ENCODE measurements around the gene MSI1. TPM values are rescaled to one million over a fixed set of nuclear protein-coding genes. Genes with fewer than 3 reads are reported as not detected.
A peak's percentile ranks its signal among the peaks of the same experiment; 100 is the strongest.

MSI1 gene
- 3.6 and 8.1 TPM in 2 replicates for total RNA-seq

DNA sequence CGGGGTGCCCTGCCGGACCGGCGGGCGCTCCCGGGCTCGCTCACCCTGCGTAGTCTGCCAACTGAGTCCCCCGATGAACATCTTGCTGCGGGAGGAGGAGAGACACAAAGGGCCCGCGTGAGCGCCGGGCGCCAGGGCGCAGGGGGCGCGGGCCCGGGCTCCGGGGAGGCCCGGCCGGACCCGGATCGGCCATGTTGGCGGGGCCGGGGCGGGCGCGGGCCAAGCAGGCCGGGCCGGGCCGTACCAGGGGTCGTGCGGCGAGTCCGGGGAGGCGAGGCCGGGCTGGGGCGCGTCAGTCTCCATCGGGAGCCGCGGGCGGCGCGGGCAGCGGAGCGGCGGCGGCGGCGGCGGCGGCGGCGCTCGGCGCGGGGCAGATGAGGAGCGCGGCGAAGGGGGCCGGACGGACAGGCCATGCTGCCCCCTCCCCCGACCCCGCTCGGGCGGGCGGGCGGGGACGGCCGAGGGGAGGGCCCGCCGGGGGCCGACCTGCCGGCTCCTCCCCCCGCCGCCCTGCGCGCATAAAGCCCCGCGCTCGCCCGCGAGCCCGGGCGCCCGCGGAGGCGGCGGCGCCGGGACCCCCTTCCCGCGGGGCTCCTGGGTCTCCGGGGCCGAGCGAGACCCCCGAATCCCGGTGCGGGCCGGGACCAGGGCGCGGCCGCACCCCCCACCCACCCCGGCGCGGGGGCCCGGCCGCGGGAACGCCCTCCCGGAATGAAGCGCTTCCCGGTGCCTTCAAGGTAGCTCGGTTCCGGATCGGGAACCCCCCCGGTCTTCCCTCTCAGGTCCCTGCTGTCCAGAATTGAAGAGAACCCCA is at the start of gene MSI1:
MSI1 (minus strand) TSS at position 376 of the 814 bp plus-strand sequence; CDS start at position 303, 73 bp downstream.
- TF ChIP-seq, protein P1, sequence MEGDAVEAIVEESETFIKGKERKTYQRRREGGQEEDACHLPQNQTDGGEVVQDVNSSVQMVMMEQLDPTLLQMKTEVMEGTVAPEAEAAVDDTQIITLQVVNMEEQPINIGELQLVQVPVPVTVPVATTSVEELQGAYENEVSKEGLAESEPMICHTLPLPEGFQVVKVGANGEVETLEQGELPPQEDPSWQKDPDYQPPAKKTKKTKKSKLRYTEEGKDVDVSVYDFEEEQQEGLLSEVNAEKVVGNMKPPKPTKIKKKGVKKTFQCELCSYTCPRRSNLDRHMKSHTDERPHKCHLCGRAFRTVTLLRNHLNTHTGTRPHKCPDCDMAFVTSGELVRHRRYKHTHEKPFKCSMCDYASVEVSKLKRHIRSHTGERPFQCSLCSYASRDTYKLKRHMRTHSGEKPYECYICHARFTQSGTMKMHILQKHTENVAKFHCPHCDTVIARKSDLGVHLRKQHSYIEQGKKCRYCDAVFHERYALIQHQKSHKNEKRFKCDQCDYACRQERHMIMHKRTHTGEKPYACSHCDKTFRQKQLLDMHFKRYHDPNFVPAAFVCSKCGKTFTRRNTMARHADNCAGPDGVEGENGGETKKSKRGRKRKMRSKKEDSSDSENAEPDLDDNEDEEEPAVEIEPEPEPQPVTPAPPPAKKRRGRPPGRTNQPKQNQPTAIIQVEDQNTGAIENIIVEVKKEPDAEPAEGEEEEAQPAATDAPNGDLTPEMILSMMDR (IDR thresholded peaks at IDR 0.05; ENCODE audit: insufficient read depth, low read length, poor library complexity, severe bottlenecking) = no peak
- no peak for DNase-seq (ENCODE audit: low read depth)
- Histone ChIP-seq H3K27me3 (ENCODE audit: control insufficient read depth, insufficient read depth, low read length) (peaks cover 23% of the 10 kb centered on the region), H3K36me3 (ENCODE audit: control insufficient read depth, insufficient read depth, low read length) (no peaks in the 10 kb centered on the region), H3K4me3 (ENCODE audit: low read depth, low read length) (peak within 1 kb of the TSS; percentile 69)

DNA sequence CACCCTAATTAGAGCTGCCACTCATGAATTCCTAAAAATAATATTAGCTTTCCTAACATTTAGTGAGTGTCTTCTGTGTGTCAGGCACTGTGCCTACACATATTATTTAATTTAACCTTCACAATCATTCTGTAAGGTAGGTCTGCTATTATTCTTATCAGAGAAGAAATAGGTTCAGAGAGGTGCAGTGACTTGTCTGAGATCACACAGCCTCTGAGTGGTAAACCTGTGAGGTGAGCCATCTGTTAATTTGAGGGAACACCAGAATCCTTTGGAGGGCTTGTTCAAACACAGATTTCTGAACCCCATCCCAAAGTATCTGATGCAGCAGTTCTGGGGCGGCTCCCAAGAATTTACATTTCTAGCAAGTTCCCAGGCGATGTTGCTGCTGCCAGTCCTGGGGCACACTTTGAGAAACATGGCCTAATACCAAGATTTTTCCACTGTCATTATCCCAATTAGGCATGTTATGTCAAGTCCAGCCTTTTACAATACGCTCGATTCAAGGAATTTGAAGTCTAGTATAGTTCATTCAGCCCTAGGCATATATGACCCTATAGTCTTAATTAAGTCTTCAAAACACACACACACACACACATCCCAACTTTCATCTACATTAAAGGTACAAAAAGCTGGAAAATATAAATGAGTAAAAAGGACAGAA is 49.1 kb upstream of the MSI1 start:
- no peaks in the 10 kb centered on the region for H3K36me3 ChIP-seq (ENCODE audit: control insufficient read depth, insufficient read depth, low read length)
- no peaks in the 10 kb centered on the region for H3K27me3 ChIP-seq (ENCODE audit: control insufficient read depth, insufficient read depth, low read length)
- H3K4me3 ChIP-seq (ENCODE audit: low read depth, low read length) = no peak overlapping the region
- no peak for DNase-seq (ENCODE audit: low read depth)
- TF ChIP-seq, protein P1 (IDR thresholded peaks at IDR 0.05; ENCODE audit: insufficient read depth, low read length, poor library complexity, severe bottlenecking) = no peak

DNA sequence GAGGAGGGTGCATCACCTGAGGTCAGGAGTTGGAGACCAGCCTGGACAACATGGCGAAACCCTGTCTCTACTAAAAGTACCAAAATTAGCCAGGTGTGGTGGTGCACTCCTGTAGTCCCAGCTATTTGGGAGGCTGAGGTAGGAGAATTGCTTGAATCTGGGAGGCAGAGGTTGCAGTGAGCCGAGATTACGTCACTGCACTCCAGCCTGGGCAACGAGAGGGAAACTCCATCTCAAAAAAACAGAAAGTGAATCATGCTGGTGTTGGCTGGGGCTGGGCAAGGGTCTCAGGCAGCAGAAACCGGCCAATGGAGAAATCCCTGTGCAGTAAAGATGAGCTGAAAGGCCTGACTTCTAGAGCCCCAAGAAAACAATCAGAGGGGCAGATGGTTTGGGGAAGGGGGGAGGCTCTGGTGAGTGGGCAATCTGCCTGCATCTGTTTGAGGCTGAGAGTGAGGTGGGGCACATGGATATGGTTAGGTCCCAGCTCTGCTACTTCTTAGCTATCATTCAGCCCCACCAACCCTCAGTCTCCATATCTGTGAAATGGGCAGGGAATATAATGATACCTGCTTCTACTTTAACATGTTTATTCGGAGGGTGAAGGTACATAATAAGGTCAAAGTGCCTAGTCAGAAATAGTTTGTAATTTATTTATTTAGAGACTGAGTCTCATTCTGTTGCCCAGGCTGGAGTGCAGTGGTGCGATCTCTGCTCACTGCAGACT is 47.7 kb upstream of the MSI1 start:
- no peak overlapping the region for H3K4me3 ChIP-seq (ENCODE audit: low read depth, low read length)

DNA sequence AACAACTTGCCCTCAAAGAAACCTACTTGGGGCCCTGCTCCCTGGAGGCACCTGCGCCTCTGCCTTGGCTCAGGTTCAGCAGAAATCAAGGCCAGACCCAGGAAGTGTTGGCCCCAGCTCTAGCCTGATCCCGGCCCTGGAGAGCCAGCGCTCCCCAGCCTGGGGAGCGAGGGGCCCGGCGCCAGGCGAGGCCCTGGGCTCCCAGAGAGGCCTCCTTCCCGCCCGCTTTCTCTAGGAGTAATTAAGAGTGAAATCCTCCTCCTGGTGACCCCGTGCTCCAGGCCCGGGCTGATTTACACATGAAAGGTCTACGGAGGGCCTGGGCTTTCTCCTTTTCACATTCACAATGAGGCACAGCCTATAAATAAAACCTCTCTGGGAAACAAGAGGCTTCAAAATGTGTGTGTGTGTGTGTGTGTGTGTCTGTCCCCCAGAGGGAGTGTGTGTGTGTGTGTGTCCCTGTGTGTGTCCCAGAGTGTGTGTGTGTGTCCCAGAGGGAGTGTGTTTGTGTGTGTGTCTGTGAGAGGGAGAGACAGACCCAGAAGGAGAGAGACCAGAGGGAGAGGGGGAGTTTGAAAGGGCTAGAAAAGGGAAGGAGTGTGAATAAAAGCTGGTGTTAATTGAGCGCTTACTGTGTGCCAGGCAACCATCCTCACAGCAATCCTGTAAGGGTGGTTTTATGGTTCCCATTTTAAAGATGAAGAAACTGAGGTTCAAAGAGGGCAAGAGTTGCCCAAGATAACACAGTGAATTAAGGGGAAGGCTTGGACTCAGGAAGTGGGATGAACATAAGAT is 45.1 kb upstream of the MSI1 start:
- no peak for DNase-seq (ENCODE audit: low read depth)
- Histone ChIP-seq H3K27me3 (ENCODE audit: control insufficient read depth, insufficient read depth, low read length) (no peaks in the 10 kb centered on the region), H3K36me3 (ENCODE audit: control insufficient read depth, insufficient read depth, low read length) (no peaks in the 10 kb centered on the region), H3K4me3 (ENCODE audit: low read depth, low read length) (no peak overlapping the region)
- TF ChIP-seq, protein P1 (IDR thresholded peaks at IDR 0.05; ENCODE audit: insufficient read depth, low read length, poor library complexity, severe bottlenecking) = no peak

More for the DNA sequence above, 47.7 kb upstream of the MSI1 start:
- H3K27me3 ChIP-seq (ENCODE audit: control insufficient read depth, insufficient read depth, low read length) = no peaks in the 10 kb centered on the region
- TF ChIP-seq, protein P1 (IDR thresholded peaks at IDR 0.05; ENCODE audit: insufficient read depth, low read length, poor library complexity, severe bottlenecking) = no peak
- no peaks in the 10 kb centered on the region for H3K36me3 ChIP-seq (ENCODE audit: control insufficient read depth, insufficient read depth, low read length)
- no peak for DNase-seq (ENCODE audit: low read depth)

DNA sequence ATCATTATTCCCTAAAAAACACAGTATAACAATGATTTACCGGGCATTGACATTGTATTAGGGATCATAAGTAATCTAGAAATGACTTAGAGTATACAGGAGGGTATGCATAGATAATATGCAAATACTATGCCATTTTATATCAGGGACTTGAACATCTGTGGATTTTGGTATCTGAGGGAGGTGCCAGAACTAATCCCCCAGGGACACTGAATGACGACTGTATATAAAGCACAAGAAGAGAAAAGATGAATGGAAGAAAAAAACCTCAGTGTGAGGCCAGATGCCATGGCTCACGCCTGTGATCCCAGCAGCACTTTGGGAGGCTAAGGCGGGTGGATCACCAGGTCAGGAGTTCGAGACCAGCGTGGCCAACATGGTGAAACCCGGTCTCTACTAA is 43.5 kb upstream of the MSI1 start:
- Histone ChIP-seq H3K4me3 (ENCODE audit: low read depth, low read length) (no peak overlapping the region), H3K36me3 (ENCODE audit: control insufficient read depth, insufficient read depth, low read length) (no peaks in the 10 kb centered on the region), H3K27me3 (ENCODE audit: control insufficient read depth, insufficient read depth, low read length) (no peaks in the 10 kb centered on the region)
- DNase-seq (ENCODE audit: low read depth) = no peak
- TF ChIP-seq, protein P1 (IDR thresholded peaks at IDR 0.05; ENCODE audit: insufficient read depth, low read length, poor library complexity, severe bottlenecking) = no peak
